NCI-H446 treated with DMSO at 0.1 percent for 48 hours (cell line): ENCODE measurements around the gene SRPK3.

ENCODE experiments used
- DNase-seq: peaks from one replicate; lab custom pipeline; 2025; lab: John Stamatoyannopoulos, UW

Gene SRPK3

GRCh38 chrX:153831429-153832150, 50.7 kb downstream of the SRPK3 start:
- no peak for DNase-seq

- no peak for DNase-seq
Measured at GRCh38 chrX:153832728-153833127, 51.9 kb downstream of the SRPK3 start.
